ENCODE data around the gene FHDC1.

DNA sequence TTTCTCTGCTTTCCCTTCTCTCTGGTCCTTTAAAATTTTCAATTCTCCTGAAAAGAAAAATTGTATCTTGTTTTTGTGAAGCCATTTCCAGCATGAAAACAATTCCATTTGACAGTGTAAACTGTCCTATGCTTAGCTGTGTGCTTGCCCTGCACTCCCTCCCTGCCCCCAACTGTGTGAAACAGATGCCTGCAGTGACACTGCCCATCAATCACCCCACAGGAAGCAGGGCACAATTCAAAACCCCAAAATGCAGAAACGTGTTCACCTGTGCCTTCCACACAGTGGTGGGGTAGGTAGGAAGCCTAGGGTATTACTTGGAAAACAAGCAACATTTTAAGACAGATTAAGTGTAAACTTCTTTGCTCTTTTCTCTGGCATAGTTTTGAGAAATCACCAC is 6.2 kb upstream of the FHDC1 start:
- no peak for TF ChIP-seq POLR2A (IDR thresholded peaks at IDR 0.05)
- no peak for TF ChIP-seq CTCF (IDR thresholded peaks at IDR 0.05)

All from esophagus squamous epithelium (tissue), 4 donors.